ENCODE results near the gene DLGAP1. TPM values are rescaled to one million over a fixed set of nuclear protein-coding genes. Genes with fewer than 3 reads are reported as not detected.

The DLGAP1 gene
- total RNA-seq, 6 experiments from 2014 or later: 0.09 to 0.31 (median 0.18) TPM; not detected in 2

DNA sequence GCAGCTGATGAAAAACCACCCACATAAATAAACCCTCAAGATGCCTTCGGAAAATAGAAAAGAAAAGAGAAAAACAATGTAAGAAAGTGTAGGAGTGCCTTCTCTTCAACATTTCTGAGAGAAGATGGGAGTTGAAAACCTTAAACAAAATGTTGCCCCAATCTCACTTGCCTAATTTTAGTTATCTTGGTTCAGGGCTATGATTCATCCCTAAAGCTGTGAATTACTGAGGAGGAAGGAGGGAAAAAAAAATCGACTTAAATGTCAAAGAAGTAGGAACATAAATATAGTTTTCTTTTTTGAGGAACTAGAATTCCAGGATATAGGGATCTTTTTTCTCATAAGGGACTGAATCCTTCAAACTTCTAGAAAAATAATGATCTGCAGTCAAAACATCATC, 644.8 kb downstream of the DLGAP1 start:
- WGBS (ENCODE audit: insufficient coverage, low coverage, low lambda C conversion rate, missing lambda C conversion rate): 28% methylated on average over 2 of the region's 2 CpGs
- Histone ChIP-seq H3K9me3 (no peaks in the 10 kb centered on the region), H3K4me3 (no peak overlapping the region), H3K36me3 (no peaks in the 10 kb centered on the region), H3K4me1 (no peaks in the 10 kb centered on the region), H3K27me3 (no peaks in the 10 kb centered on the region), H3K27ac (no peak overlapping the region)
- TF ChIP-seq, protein P1, sequence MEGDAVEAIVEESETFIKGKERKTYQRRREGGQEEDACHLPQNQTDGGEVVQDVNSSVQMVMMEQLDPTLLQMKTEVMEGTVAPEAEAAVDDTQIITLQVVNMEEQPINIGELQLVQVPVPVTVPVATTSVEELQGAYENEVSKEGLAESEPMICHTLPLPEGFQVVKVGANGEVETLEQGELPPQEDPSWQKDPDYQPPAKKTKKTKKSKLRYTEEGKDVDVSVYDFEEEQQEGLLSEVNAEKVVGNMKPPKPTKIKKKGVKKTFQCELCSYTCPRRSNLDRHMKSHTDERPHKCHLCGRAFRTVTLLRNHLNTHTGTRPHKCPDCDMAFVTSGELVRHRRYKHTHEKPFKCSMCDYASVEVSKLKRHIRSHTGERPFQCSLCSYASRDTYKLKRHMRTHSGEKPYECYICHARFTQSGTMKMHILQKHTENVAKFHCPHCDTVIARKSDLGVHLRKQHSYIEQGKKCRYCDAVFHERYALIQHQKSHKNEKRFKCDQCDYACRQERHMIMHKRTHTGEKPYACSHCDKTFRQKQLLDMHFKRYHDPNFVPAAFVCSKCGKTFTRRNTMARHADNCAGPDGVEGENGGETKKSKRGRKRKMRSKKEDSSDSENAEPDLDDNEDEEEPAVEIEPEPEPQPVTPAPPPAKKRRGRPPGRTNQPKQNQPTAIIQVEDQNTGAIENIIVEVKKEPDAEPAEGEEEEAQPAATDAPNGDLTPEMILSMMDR (IDR thresholded peaks at IDR 0.05): no peak
- TF ChIP-seq POLR2A (IDR thresholded peaks at IDR 0.05): no peak
- ATAC-seq (no peak), DNase-seq (no peak)
- intact Hi-C loops (cut with DNase I): no loop called here

DNA sequence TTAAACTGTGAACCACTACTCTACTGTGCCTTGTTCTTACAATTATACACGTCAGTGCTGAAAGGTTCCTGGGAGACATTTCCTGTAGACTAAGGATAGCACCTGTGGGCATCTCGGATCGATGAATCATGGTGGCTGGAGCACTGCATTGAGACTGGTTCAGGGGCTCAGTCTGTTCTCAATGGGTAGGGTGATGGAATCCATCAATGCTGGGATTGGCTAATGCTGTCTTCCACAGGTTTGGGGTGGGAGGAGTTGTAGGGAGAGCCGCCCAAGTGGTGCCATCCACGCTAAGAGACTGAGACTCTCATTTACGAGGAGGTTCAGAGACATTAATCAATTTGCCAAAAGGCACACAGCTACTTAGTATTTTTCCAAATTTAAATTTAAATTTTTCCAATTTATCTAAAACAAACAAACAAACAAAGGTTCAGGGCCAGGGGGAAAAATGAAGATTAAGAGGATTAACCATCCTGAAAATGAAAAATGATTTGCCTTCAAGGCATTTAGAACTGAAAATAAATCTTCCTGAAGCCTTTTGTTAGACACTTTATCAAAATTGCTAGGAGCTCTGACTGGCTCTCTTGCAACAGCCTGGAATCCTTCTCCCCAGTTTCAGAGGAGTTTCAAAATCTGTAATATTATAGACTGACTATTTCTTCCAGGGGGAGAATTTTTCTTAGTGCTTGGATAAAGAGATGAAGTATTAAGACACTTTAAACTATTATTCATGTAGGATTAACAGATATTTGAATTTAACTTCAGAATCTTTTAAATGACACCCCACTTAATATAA, 645.9 kb downstream of the DLGAP1 start:
- Histone ChIP-seq H3K4me1 (no peaks in the 10 kb centered on the region), H3K27me3 (no peaks in the 10 kb centered on the region), H3K27ac (no peak overlapping the region), H3K4me3 (no peak overlapping the region), H3K36me3 (no peaks in the 10 kb centered on the region), H3K9me3 (no peaks in the 10 kb centered on the region)
- DNase-seq: no peak
- intact Hi-C loops (cut with DNase I): no loop called here
- TF ChIP-seq, protein P1 (IDR thresholded peaks at IDR 0.05): no peak
- no peak for TF ChIP-seq POLR2A (IDR thresholded peaks at IDR 0.05)
- WGBS (ENCODE audit: insufficient coverage, low coverage, low lambda C conversion rate, missing lambda C conversion rate): 57% methylated on average over 6 of the region's 6 CpGs
- no peak for ATAC-seq

DNA sequence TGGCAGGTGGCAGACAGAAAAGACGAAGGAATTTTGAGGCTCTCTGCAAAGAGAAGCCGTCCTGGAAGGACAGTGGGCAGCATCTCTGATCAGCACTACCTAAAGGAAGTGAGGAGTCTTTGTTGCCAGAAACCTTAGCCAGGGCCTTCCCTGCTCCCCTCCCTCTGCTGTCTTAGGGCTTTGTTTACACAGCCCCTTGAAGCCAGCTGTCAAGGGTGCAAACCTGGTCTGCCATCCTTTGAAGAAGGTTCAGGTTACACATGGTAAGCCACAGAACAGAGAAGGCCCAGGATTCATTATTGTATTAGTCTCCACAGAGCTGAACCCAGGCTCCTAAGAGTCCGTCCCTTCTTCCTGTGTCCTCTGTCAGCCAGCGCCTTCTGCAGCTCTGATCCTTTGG, 648.5 kb downstream of the DLGAP1 start:
- WGBS (ENCODE audit: insufficient coverage, low coverage, low lambda C conversion rate, missing lambda C conversion rate): 75% methylated on average over 3 of the region's 4 CpGs
- H3K27ac ChIP-seq: no peak overlapping the region
- no peak for TF ChIP-seq POLR2A (IDR thresholded peaks at IDR 0.05)
- TF ChIP-seq, protein P1 (IDR thresholded peaks at IDR 0.05): no peak
- H3K4me3 ChIP-seq: no peak overlapping the region
- H3K4me1 ChIP-seq: no peaks in the 10 kb centered on the region
- DNase-seq (no peak), ATAC-seq (no peak)
- no peaks in the 10 kb centered on the region for H3K9me3 ChIP-seq
- no peaks in the 10 kb centered on the region for H3K36me3 ChIP-seq
- no peaks in the 10 kb centered on the region for H3K27me3 ChIP-seq
- intact Hi-C loops (cut with DNase I): no loop called here

DNA sequence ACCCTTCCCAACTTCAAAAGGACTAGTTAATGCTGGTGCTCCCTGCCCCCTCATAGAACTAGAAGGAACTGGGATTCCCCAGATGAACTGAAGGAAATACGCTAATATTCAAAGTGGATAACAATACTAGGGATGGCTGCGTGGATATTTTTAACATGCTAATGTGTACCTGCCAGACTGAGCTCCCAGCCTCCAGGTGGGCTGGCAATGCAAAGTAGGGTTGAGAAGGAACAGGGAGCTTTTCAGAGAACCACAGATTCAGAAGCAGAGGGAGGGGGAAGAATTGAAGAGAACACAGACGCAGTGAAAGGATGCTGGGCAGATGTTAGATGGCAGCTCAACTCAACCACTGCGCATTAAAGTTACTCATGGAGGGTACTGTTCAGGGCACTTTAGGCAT, 650.8 kb downstream of the DLGAP1 start:
- H3K27me3 ChIP-seq: no peaks in the 10 kb centered on the region
- H3K27ac ChIP-seq: no peak overlapping the region
- intact Hi-C loops (cut with DNase I): no loop called here
- no peaks in the 10 kb centered on the region for H3K4me1 ChIP-seq
- TF ChIP-seq, protein P1 (IDR thresholded peaks at IDR 0.05): no peak
- TF ChIP-seq POLR2A (IDR thresholded peaks at IDR 0.05): no peak
- no peaks in the 10 kb centered on the region for H3K9me3 ChIP-seq
- ATAC-seq (no peak), DNase-seq (no peak)
- WGBS (ENCODE audit: insufficient coverage, low coverage, low lambda C conversion rate, missing lambda C conversion rate): 75% methylated on average over 4 of the region's 4 CpGs
- H3K36me3 ChIP-seq: no peaks in the 10 kb centered on the region
- H3K4me3 ChIP-seq: no peak overlapping the region

Data from right lobe of liver (tissue), 6 donors.